Thyroid gland (tissue), 4 donors: ENCODE measurements around the gene TOPBP1. TPM values are rescaled to one million over a fixed set of nuclear protein-coding genes. Genes with fewer than 3 reads are reported as not detected.

ENCODE experiments used
- DNase-seq, 2 donors: peaks; one replicate each; pipeline ENCODE4 v3.0.0-alpha.2; 2019
- H3K27ac ChIP-seq, 3 donors: fragments of 200-600 bp; sonication (generic); 1 replicate in 2 of 3; 2 replicates in 1 of 3; pipeline ENCODE4 v1.5.1; 2016 to 2019; ENCODE audit warnings: mild to moderate bottlenecking in 1 of 3, moderate library complexity in 1 of 3
- H3K27me3 ChIP-seq: fragments of 200-600 bp; sonication (generic); one replicate; pipeline ENCODE4 v1.5.1; 2019
- H3K36me3 ChIP-seq, 2 donors: fragments of 200-600 bp; sonication (generic); one replicate each; pipeline ENCODE4 v1.5.1; 2016 to 2019
- H3K4me1 ChIP-seq, 2 donors: fragments of 200-600 bp; sonication (generic); one replicate each; pipeline ENCODE4 v1.5.1; 2017 to 2019
- H3K4me3 ChIP-seq, 3 donors: fragments of 200-600 bp; sonication (generic); replicated peaks in 1 of 3; 1 replicate in 2 of 3; 2 replicates in 1 of 3; pipeline ENCODE4 v1.5.1; 2016; ENCODE audit warnings: mild to moderate bottlenecking in 1 of 3
- H3K9me3 ChIP-seq: fragments of 200-600 bp; sonication (generic); one replicate; pipeline ENCODE4 v1.5.1; 2017
- POLR2A ChIP-seq, 2 donors: fragments of 450-650 bp; IDR thresholded peaks; one replicate each; pipeline ENCODE4 v1.6.1; 2017; ENCODE audit warnings: antibody characterized with exemption in 2 of 2, mild to moderate bottlenecking in 2 of 2, moderate library complexity in 1 of 2
- WGBS, 2 donors: methylation state at CpG; one replicate each; pipeline ENCODE4 v1.1.5; 2017; 5-methylcytosine and 5-hydroxymethylcytosine counted together
- intact Hi-C: fragments of 100-400 bp; cut with DNase I; formaldehyde crosslinking; loops from one replicate; pipeline ENCODE4 v1.15.1; 2023
- total RNA-seq, 4 donors: library from RNA; depleted of rRNA; stranded (reverse); fragments of >200 nt; gene quantifications; one replicate each; pipeline ENCODE4 v1.2.3, GENCODE V29; 2016
- TF ChIP-seq, protein P1 (sequence below), 6 experiments: fragments of 200-600 bp in 3 of 6; fragments of 450-650 bp in 3 of 6; sonication (generic) in 3 of 6; IDR thresholded peaks; one replicate each; pipeline ENCODE4 v1.5.1; 2016 to 2019; ENCODE audit warnings: antibody characterized with exemption in 6 of 6, mild to moderate bottlenecking in 2 of 6, inconsistent platforms in 1 of 6, moderate library complexity in 1 of 6

The TOPBP1 gene
- total RNA-seq, 4 donors from 2014 or later, result 25.5 to 46.7 (median 29.4) TPM

- no peaks in the 10 kb centered on the region for H3K27me3 ChIP-seq
- peaks cover 28 to 35% of the 10 kb centered on the region in 2 donors for H3K36me3 ChIP-seq
- 7 to 14% methylated on average over 1 of the region's 1 CpG for WGBS, 2 donors
- intact Hi-C loops, result loop anchor here (5.0 to 10.0 kb wide), 2 partner anchors 154 to 856 kb away; partner anchors contain the start of gene NPHP3
- H3K4me1 ChIP-seq, result peaks cover 38 to 48% of the 10 kb centered on the region in 2 donors
- peak overlapping the region in 1 of 3 donors; percentile 27 for H3K27ac ChIP-seq
- no peak for DNase-seq
- TF ChIP-seq, protein P1, sequence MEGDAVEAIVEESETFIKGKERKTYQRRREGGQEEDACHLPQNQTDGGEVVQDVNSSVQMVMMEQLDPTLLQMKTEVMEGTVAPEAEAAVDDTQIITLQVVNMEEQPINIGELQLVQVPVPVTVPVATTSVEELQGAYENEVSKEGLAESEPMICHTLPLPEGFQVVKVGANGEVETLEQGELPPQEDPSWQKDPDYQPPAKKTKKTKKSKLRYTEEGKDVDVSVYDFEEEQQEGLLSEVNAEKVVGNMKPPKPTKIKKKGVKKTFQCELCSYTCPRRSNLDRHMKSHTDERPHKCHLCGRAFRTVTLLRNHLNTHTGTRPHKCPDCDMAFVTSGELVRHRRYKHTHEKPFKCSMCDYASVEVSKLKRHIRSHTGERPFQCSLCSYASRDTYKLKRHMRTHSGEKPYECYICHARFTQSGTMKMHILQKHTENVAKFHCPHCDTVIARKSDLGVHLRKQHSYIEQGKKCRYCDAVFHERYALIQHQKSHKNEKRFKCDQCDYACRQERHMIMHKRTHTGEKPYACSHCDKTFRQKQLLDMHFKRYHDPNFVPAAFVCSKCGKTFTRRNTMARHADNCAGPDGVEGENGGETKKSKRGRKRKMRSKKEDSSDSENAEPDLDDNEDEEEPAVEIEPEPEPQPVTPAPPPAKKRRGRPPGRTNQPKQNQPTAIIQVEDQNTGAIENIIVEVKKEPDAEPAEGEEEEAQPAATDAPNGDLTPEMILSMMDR (IDR thresholded peaks at IDR 0.05), result peak in 4 of 6 experiments; percentile 37 to 57 (median 49)
- TF ChIP-seq POLR2A (IDR thresholded peaks at IDR 0.05), result no peak
- H3K9me3 ChIP-seq, result no peaks in the 10 kb centered on the region
- H3K4me3 ChIP-seq, result no peak overlapping the region
Measured at GRCh38 chr3:133578548-133579191, 83.1 kb downstream of the TOPBP1 start.

DNA sequence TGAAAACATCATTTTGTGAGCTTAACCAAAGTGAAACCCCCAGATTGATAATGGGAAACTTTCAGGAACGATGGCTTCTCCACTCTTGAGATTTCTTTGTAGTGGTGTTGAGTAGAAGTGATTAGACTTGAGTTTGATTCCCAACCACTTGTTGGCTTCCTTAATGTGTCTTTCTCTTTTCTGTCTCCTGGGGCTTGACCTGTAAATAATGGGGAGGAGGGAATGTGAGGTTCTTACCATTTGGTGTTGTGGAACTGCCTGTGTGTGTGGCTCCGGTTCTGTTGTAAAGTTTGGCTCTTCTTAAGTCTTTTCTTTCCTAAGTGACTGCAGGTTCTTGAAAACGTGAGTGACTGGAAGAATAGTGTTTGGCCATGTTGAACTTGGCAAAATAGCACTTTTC lies 85.6 kb downstream of the TOPBP1 start:
- intact Hi-C loops, result loop anchor here (5.0 to 10.0 kb wide), 2 partner anchors 151 to 854 kb away; partner anchors contain the start of gene NPHP3
- Histone ChIP-seq H3K36me3 (peaks cover 12 to 25% of the 10 kb centered on the region in 2 donors), H3K4me1 (peaks cover 43 to 44% of the 10 kb centered on the region in 2 donors), H3K27me3 (no peaks in the 10 kb centered on the region), H3K9me3 (no peaks in the 10 kb centered on the region), H3K4me3 (no peak overlapping the region), H3K27ac (peak overlapping the region in 1 of 3 donors; percentile 96)
- no peak for DNase-seq
- TF ChIP-seq, protein P1 (IDR thresholded peaks at IDR 0.05), result no peak
- TF ChIP-seq POLR2A (IDR thresholded peaks at IDR 0.05), result no peak
- 7 to 21% methylated on average over 3 of the region's 3 CpGs for WGBS, 2 donors

- H3K27me3 ChIP-seq, result no peaks in the 10 kb centered on the region
- TF ChIP-seq POLR2A (IDR thresholded peaks at IDR 0.05), result no peak
- TF ChIP-seq, protein P1 (IDR thresholded peaks at IDR 0.05), result no peak
- peak overlapping the region in 2 of 3 donors; percentile 54 to 70 for H3K4me3 ChIP-seq
- no peaks in the 10 kb centered on the region for H3K9me3 ChIP-seq
- WGBS, 2 donors, result 40 to 49% methylated on average over 4 of the region's 4 CpGs
- intact Hi-C loops, result loop anchor here (5.0 to 10.0 kb wide), 2 partner anchors 150 to 853 kb away; partner anchors contain the start of gene NPHP3
- peaks cover 9 to 19% of the 10 kb centered on the region in 2 donors for H3K36me3 ChIP-seq
- peaks cover 48 to 53% of the 10 kb centered on the region in 2 donors for H3K4me1 ChIP-seq
- peak overlapping the region; percentile 69 to 96 (median 95) for H3K27ac ChIP-seq
- no peak for DNase-seq
Measured at GRCh38 chr3:133575086-133575485, 86.7 kb downstream of the TOPBP1 start.

DNA sequence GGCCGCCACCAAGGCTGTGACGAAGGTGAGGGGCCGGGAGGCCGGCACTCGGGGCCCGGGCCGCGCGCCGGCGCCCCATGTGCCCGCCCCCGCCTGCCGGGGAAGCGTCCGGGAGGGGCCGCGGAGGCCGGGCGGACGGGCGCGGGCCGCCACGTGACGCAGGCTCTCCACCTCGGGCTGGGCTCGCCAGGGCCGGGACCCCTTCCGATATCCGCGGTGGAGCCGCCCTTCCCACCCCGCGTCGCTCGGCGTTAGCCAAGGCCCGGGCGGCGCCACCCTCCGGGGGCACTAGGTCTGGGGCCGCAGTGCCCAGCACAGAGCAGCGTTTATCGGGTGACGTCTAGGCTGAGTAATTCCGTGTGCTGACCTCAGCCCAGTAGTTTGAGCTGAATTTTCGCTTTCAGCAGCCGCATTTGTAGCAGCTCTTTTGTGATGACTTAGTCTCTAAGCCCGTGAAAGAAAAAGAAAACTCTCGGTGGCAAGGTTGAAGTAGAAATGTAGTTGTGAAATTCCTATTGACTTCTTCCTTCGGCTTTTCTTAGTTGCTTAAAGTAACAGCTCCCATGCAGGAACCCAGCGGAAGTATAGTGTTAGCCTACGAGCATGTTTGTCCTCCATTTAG lies 87.4 kb downstream of the TOPBP1 start:
- Histone ChIP-seq H3K27ac (peak overlapping the region; percentile 69 to 96 (median 95)), H3K4me1 (peaks cover 53 to 60% of the 10 kb centered on the region in 2 donors), H3K4me3 (peak overlapping the region; percentile 16 to 70 (median 54)), H3K9me3 (no peaks in the 10 kb centered on the region), H3K27me3 (no peaks in the 10 kb centered on the region), H3K36me3 (peaks cover 9 to 16% of the 10 kb centered on the region in 2 donors)
- peak; percentile 73 to 78 for DNase-seq
- WGBS, 2 donors, result 1% methylated on average over 18 to 32 of the region's 54 CpGs
- TF ChIP-seq POLR2A (IDR thresholded peaks at IDR 0.05), result peak; percentile 6 to 69
- TF ChIP-seq, protein P1 (IDR thresholded peaks at IDR 0.05), result peak in 1 of 6 experiments; percentile 13
- intact Hi-C loops, result loop anchor here (10.0 kb wide), 1 partner anchor 150 kb away; no protein-coding TSS in a partner anchor
